Central memory CD8-positive, alpha-beta T cell (primary cell): ENCODE measurements around the gene IFNAR1.

Experiments
- ATAC-seq: fragments of 150-1000 bp; cut with Tn5 transposase; replicated peaks from 2 replicates; pipeline ENCODE4 v1.10.0; 2022; ENCODE audit warnings: mild to moderate bottlenecking, moderate FRiP score, moderate number of reproducible peaks; ENCODE audit not compliant: poor library complexity, severe bottlenecking; ENCODE audit errors: extremely low read depth
- DNase-seq, 2 donors: peaks; one replicate each; pipeline ENCODE4 v3.0.0; 2021; ENCODE audit warnings: low spot score in 2 of 2
- H3K27ac Mint-ChIP-seq: one replicate; pipeline ENCODE4 v1.8.0; 2022; ENCODE audit warnings: low read depth, mild to moderate bottlenecking, moderate library complexity, mixed read lengths
- H3K27me3 Mint-ChIP-seq: one replicate; pipeline ENCODE4 v1.8.0; 2022; ENCODE audit warnings: mixed read lengths
- H3K36me3 Mint-ChIP-seq: one replicate; pipeline ENCODE4 v1.8.0; 2022; ENCODE audit warnings: mild to moderate bottlenecking, moderate library complexity, mixed read lengths; ENCODE audit not compliant: insufficient read depth
- H3K4me1 Mint-ChIP-seq: one replicate; pipeline ENCODE4 v1.8.0; 2022; ENCODE audit warnings: mixed read lengths
- H3K4me3 Mint-ChIP-seq: one replicate; pipeline ENCODE4 v1.8.0; 2022; ENCODE audit warnings: mild to moderate bottlenecking, moderate library complexity, mixed read lengths
- H3K9me3 Mint-ChIP-seq: one replicate; pipeline ENCODE4 v1.8.0; 2022; ENCODE audit warnings: mixed read lengths

IFNAR1 gene

GRCh38 chr21:33388188-33388587, 63.4 kb downstream of the IFNAR1 start:
- Mint-ChIP-seq H3K9me3 (no peaks in the 10 kb centered on the region), H3K4me1 (peaks cover 27% of the 10 kb centered on the region), H3K4me3 (no peak overlapping the region), H3K27me3 (peaks cover 52% of the 10 kb centered on the region), H3K27ac (no peak overlapping the region), H3K36me3 (peaks cover 14% of the 10 kb centered on the region)
- DNase-seq (no peak), ATAC-seq (no peak)

DNA sequence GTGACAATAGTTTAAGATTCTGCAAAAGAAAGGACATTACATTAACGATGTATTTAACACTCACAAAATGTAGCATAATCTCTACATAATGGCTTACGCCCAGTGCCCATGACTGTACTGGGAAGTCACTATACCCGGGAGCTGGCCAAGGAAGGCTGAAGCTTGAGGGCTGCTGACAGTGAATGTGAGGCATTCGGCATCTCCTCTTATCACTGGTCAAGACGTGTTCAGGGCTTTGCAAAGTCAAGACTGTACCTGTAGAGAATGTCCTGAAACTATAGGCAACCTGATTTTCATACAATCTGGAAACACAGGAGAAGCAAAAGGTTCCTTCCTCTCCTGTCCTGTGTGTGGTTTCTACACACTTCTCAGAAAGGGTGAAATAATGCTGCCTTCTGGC, 65.7 kb downstream of the IFNAR1 start:
- Mint-ChIP-seq H3K36me3 (peaks cover 1% of the 10 kb centered on the region), H3K9me3 (no peaks in the 10 kb centered on the region), H3K27me3 (peaks cover 68% of the 10 kb centered on the region), H3K27ac (no peak overlapping the region), H3K4me3 (no peak overlapping the region), H3K4me1 (peaks cover 4% of the 10 kb centered on the region)
- ATAC-seq: no peak
- DNase-seq: no peak

- no peaks in the 10 kb centered on the region for H3K36me3 Mint-ChIP-seq
- H3K4me1 Mint-ChIP-seq: no peaks in the 10 kb centered on the region
- ATAC-seq (no peak), DNase-seq (no peak)
- no peak overlapping the region for H3K27ac Mint-ChIP-seq
- H3K4me3 Mint-ChIP-seq: no peak overlapping the region
- H3K9me3 Mint-ChIP-seq: no peaks in the 10 kb centered on the region
- peaks cover 76% of the 10 kb centered on the region for H3K27me3 Mint-ChIP-seq
Observed at GRCh38 chr21:33391656-33392055, 66.9 kb downstream of the IFNAR1 start.

DNA sequence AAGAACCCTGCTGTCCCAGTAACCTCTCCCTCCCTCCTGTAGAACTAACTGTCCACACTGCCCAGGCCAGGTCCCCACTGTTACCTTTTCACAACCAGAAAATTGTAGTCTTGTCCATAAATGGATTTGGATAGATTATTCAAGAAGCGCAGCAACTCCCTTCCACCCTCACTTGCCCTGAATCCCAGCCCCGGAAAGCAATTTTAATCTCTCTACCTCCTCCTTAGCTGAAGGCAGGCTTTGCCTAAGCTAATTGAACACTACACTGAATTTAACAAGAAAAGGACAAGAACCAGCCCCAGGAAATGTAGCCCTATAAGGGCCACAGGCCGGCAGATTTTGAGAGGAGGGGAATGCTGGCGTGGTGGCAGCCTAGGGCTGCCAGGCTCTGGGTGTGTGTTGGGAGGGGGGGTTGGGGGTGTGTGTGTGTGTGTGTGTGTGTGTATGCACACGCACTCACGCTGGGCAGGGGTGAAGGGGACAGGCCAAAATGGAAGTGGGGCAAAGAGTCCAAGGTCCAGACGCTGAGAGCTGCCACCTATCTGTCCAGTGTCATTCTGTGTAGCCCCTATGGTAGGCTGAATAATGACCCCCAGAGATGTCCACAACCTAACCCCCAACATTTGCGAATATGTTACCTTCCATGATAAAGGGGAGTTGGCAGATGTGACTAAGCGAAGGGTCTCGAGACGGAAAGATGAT, 67.7 kb downstream of the IFNAR1 start:
- H3K27ac Mint-ChIP-seq: no peak overlapping the region
- no peaks in the 10 kb centered on the region for H3K36me3 Mint-ChIP-seq
- no peaks in the 10 kb centered on the region for H3K9me3 Mint-ChIP-seq
- no peak for DNase-seq
- ATAC-seq: no peak
- no peaks in the 10 kb centered on the region for H3K4me1 Mint-ChIP-seq
- no peak overlapping the region for H3K4me3 Mint-ChIP-seq
- peaks cover 76% of the 10 kb centered on the region for H3K27me3 Mint-ChIP-seq

DNA sequence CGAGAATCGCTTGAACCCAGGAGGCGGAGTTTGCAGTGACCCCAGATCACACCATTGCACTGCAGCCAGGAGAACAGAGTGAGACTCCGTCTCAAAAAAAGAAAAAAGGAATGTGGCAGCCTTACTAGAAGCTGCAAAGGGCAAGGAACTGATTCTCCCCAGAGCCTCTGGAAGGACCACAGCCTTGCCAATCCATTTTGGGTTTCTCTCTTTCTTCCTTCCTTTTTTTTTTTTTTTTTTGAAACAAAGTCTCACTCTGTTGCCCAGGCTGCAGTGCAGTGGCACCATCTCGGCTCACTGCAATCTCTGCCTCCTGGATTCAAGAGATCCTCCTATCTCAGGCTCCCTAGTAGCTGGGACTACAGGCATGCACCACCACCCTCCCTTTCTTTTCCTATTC, 68.6 kb downstream of the IFNAR1 start:
- ATAC-seq: no peak
- Mint-ChIP-seq H3K27ac (no peak overlapping the region), H3K4me3 (no peak overlapping the region), H3K9me3 (no peaks in the 10 kb centered on the region), H3K27me3 (peaks cover 77% of the 10 kb centered on the region), H3K4me1 (no peaks in the 10 kb centered on the region), H3K36me3 (no peaks in the 10 kb centered on the region)
- no peak for DNase-seq

DNA sequence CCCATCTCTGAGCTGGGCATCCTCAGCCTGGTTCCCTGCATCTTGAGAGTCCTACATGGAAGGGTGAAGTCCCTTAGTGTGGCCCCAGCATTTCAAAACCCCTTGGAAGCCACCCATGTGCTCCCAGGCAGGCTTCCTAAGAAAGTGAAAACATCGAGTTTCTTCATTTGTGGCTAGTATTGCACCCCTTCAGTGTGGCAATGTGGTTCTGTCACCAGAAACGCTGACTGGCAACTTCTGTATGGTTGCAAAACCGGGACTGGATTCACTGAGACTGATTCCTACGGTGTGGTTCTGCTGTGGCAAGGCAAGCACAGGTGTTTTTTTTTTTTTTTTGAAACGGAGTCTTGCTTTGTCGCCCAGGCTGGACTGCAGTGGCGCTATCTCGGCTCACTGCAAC, 69.5 kb downstream of the IFNAR1 start:
- no peak for DNase-seq
- no peak for ATAC-seq
- Mint-ChIP-seq H3K4me3 (no peak overlapping the region), H3K4me1 (no peaks in the 10 kb centered on the region), H3K36me3 (no peaks in the 10 kb centered on the region), H3K9me3 (no peaks in the 10 kb centered on the region), H3K27me3 (peaks cover 79% of the 10 kb centered on the region), H3K27ac (no peak overlapping the region)

- Mint-ChIP-seq H3K27me3 (peaks cover 67% of the 10 kb centered on the region), H3K9me3 (no peaks in the 10 kb centered on the region), H3K36me3 (no peaks in the 10 kb centered on the region), H3K27ac (no peak overlapping the region), H3K4me1 (no peaks in the 10 kb centered on the region), H3K4me3 (no peak overlapping the region)
- ATAC-seq (no peak), DNase-seq (no peak)
Observed at GRCh38 chr21:33395891-33396331, 71.1 kb downstream of the IFNAR1 start.

DNA sequence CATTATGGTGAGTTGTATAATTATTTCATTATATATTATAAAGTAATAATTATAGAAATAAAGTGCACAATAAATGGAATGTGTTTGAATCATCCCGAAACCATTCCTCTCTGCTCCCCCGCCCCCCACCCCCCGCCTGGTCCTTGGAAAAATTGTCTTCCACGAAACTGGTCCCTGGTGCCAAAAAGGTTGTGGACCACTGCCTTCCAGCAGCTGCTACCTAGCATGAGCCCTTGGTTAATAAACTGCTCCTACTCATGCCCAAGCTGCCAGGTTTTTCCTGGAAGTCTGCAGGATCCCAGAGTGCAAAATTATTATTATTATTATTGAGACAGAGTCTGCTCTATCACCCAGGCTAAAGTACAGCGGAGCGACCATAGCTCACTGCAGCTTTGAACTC, 71.7 kb downstream of the IFNAR1 start:
- Mint-ChIP-seq H3K9me3 (no peaks in the 10 kb centered on the region), H3K4me3 (no peak overlapping the region), H3K27ac (no peak overlapping the region), H3K27me3 (peaks cover 62% of the 10 kb centered on the region), H3K36me3 (no peaks in the 10 kb centered on the region), H3K4me1 (no peaks in the 10 kb centered on the region)
- no peak for ATAC-seq
- DNase-seq: no peak

- DNase-seq (no peak), ATAC-seq (no peak)
- Mint-ChIP-seq H3K27me3 (peaks cover 57% of the 10 kb centered on the region), H3K4me1 (no peaks in the 10 kb centered on the region), H3K27ac (no peak overlapping the region), H3K36me3 (no peaks in the 10 kb centered on the region), H3K4me3 (no peak overlapping the region), H3K9me3 (no peaks in the 10 kb centered on the region)
Observed at GRCh38 chr21:33396951-33397350, 72.2 kb downstream of the IFNAR1 start.

- Mint-ChIP-seq H3K9me3 (no peaks in the 10 kb centered on the region), H3K27ac (no peak overlapping the region), H3K4me3 (no peak overlapping the region), H3K27me3 (peaks cover 49% of the 10 kb centered on the region), H3K36me3 (no peaks in the 10 kb centered on the region), H3K4me1 (no peaks in the 10 kb centered on the region)
- DNase-seq (no peak), ATAC-seq (no peak)
Observed at GRCh38 chr21:33397717-33398116, 72.9 kb downstream of the IFNAR1 start.

GRCh38 chr21:33398361-33398760, 73.6 kb downstream of the IFNAR1 start:
- ATAC-seq (no peak), DNase-seq (no peak)
- H3K4me3 Mint-ChIP-seq: no peak overlapping the region
- peaks cover 44% of the 10 kb centered on the region for H3K27me3 Mint-ChIP-seq
- no peaks in the 10 kb centered on the region for H3K36me3 Mint-ChIP-seq
- no peaks in the 10 kb centered on the region for H3K9me3 Mint-ChIP-seq
- no peaks in the 10 kb centered on the region for H3K4me1 Mint-ChIP-seq
- no peak overlapping the region for H3K27ac Mint-ChIP-seq

DNA sequence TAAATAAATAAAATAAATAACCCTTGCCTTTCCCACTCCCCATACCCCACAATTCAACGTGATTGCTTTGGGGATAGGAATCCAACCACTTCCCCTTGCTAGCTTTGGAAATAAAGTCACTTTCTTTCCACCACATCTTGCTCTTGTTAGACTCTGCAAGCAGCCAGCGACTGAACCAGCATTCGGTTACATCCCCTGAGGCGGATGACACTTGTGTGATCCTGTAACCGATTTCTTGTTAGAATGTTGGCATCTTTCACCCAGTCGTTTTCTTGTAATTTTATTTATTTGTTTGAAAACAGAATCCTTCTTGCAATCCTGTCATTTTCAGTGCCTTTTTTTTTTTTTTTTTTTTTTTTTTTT, 76.8 kb downstream of the IFNAR1 start:
- Mint-ChIP-seq H3K36me3 (peaks cover 7% of the 10 kb centered on the region), H3K27me3 (peaks cover 41% of the 10 kb centered on the region), H3K27ac (no peak overlapping the region), H3K4me3 (no peak overlapping the region), H3K9me3 (no peaks in the 10 kb centered on the region), H3K4me1 (peaks cover 17% of the 10 kb centered on the region)
- DNase-seq: no peak
- ATAC-seq: no peak

DNA sequence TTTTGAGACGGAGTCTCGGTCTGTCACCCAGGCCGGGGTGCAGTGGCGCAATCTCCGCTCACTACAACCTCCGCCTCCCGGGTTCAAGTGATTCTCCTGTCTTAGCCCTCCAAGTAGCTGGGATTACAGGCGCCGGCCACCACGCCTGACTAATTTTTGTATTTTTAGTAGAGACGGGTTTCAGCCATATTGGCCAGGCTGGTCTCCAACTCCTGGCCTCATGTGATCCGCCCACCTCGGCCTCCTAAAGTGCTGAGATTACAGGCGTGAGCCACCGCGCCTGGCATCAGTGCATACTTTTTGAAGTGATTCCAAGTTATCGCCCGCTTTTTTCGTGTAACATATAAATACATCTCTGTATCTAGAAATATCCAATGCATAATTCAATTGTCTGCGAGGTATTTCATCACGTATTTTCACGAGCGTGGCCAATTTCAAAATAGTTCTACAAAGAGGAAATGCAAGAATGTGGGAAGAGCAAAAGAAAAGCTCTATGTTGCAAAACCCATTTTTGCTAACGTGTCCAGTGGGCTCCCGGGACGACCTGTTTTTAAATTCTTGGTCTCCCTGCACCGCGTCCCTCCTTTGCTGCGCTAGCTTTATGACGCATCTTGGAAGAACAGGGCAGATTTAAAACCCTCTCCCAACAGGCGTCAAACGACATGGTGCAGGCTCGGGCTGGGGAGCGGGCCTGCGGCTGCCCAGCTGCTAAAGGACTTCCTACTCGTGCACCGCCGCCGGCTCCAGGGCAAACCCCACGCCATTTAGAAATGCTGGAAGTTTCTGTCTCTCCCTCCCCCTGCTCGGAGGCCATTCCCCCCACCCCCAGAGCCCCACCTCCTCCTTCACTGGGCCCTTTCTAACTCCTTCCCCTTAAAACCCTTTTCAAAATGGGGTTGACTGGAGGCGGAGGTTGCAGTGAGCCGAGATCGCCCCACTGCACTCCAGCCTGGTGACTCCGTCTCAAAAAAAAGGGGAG, 77.5 kb downstream of the IFNAR1 start:
- ATAC-seq: peak; percentile 22
- H3K27ac Mint-ChIP-seq: no peak overlapping the region

More for the DNA sequence above, 77.5 kb downstream of the IFNAR1 start:
- H3K36me3 Mint-ChIP-seq: peaks cover 7% of the 10 kb centered on the region
- H3K27me3 Mint-ChIP-seq: peaks cover 41% of the 10 kb centered on the region
- no peaks in the 10 kb centered on the region for H3K9me3 Mint-ChIP-seq
- peak overlapping the region; percentile 50 for H3K4me3 Mint-ChIP-seq
- DNase-seq: no peak
- H3K4me1 Mint-ChIP-seq: peaks cover 20% of the 10 kb centered on the region
